Measurements from ENCODE around the gene PFDN6.

DNA sequence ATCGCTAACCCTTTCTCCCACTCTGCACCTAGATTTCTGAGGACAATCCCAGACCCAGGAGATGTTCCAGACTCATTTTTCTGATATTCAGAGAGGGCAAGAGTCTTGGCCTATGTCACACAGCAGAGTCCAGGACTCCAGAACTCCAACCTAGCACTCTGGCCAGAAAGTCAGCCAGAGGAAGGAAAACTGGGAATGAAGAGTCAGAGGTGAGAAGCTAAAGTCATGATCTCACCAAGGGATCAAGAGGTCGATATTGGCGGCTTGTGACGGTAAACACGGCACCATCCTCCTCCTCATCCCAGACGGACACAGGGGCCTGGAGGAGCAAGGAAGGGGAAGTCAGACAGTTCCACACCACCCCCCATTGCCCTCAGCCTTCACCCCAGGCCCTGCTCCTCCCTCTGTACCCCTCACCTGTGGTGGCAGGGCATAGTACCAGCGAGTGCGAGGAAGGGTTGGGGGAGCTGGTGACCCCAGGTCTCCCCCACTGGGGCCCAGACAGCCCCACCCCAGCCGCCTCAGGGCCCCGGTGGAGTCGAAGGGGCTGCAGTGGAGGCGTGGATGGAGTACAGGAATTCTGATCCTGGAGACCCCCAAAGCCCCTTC is 7.5 kb downstream of the PFDN6 start:
- no peak for TF ChIP-seq YY1 (IDR thresholded peaks at IDR 0.05; ENCODE audit: insufficient read depth, insufficient read length)
- no peak for TF ChIP-seq SUZ12 (IDR thresholded peaks at IDR 0.05; ENCODE audit: extremely low read depth, insufficient read depth, insufficient read length)
- no peak for TF ChIP-seq ZNF274 (IDR thresholded peaks at IDR 0.05; ENCODE audit: low read depth, low read length)
